Stimulated activated CD4-positive, alpha-beta T cell treated with anti-CD3 and anti-CD28 coated beads, Interleukin-1b, Interleukin-23, amount 100 ng/mL, for 1 hour (primary cell): ENCODE data around the gene DNAJC21.
"Not testable (repeated sequence)": the region's sequence is repeated elsewhere in the genome, so short reads cannot be mapped to it uniquely, and the experiment has no call there.

ENCODE experiments used
- DNase-seq, 2 donors: peaks; one replicate each; pipeline ENCODE4 v3.0.0-alpha.2; 2020; ENCODE audit warnings: low read depth in 2 of 2

The DNAJC21 gene

DNA sequence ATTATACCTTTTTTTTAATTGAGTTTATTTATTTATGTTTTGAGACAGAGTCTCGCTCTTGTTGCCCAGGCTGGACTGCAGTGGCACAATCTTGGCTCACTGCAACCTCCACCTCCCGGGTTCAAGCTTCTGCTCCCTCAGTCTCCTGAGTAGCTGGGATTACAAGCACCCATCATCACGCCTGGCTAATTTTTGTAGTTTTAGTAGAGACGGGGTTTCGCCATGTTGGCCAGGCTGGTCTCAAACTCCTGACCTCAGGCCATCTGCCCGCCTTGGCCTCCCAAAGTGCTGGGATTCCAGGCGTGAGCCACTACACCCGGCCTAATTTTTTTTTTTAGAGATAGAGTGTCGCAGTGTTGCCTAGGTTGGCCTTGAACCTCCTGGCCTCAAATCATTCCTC, 6.1 kb upstream of the DNAJC21 start:
- DNase-seq = not testable (repeated sequence)

DNA sequence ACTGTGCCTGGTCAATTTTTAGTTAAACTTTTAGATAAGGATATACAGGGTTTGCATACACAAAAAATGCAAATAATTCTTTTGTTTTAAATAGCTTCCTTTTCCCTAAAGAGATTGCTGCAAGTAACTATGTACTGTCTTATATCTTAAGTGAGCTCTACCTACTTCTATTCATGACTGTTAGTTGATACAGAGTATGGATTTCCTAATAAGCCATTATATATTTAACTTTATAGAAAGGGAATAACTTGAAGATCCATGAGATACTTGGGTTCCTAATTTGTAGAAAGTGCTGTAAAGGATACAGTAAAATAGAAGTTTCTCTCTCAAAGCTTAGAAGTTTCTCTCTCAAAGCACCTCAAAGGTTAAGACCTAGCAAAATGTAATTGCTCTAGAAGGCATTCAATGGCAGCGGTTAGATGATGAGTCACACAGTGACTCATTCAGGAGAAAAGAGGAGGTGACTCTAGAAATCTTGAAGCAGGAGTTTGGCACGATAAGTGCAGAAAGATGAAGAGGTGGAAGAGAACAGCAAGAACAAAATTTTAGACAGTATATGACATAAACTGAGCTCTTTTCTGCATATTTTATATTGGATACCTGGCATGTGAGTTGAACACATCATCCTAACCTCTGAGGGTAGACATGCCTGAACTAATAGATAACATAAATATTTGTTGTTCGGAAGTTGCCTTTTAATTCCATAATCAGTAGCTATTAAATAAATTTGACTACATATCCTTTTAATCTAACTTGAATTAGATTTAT, 5.5 kb upstream of the DNAJC21 start:
- DNase-seq = no peak

DNA sequence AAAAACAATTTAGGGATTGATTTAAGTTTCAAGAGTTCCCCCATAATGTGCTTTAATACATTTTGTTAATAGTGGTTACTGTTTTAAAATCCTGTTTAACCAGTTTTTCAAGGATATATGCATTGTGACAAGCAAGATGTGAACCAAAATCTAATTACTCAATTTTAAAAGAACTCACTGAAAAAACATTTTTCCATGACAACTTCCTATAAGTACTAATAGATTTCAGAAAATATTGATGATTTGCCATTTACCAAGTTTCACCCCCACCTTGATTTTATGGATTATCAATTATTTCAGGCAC, 4.9 kb upstream of the DNAJC21 start:
- DNase-seq = no peak

DNA sequence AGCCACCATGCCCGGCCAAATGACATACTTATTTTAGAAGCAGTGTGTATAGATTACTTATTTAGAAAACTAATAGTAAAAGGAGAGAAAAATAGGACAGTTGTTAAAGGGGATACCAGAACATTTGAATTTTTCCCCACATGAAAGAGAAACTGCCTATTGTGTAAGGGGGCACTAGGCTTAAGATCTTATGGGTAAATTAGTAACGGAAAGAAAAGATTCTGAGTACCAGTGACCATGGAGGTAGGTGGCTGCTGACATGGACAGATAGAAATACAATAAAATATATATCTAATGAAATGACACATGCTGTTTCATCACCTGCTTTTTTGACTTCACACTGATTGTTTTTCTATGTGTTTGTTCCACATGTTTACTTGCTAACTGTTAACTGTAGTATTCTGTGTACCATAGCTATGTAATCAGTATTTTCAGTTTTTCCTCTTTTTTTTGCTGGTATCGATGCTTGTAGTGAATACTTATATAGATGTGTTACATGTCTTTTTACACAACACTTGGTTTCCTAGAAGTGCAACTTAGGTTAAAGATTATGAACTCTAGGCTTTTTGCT, 3.0 kb upstream of the DNAJC21 start:
- no peak for DNase-seq

DNA sequence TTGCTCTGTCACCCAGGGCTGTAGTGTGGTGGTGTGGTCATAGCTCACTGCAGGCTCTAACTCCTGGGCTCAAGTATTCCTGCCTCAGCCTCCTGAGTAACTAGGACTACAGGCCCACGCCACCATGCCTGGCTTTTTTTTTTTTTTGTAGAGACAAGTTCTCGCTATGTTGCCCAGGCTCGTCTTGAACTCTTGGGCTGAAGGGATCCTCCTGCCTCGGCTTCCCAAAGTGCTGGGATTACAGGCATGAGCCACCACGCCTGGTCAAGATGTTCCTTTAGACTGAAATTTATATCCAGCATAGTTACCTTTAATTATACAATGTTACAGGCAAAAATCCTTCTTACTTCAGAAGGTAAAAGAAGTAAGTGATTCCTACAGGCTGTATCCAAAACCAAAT, 1.6 kb upstream of the DNAJC21 start:
- DNase-seq = no peak

DNA sequence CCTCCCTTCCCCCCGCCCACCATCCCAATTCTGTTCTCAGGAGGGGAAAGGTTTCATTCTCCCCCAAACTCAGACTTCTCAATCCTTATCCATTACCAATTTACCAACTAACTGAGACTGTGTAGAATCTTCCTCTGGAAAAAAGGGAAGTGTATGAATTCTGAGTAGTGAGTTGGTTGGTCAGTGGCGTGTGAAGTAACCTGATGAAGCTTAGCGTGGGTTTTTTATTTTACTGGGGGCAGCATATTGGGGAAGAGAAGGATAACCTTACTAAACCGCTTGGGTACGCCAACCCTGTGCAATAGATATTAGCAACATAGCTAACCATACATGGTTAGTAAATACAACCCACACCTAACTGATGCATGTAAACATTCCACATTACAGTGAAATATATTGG, 1.1 kb upstream of the DNAJC21 start:
- DNase-seq = no peak

DNA sequence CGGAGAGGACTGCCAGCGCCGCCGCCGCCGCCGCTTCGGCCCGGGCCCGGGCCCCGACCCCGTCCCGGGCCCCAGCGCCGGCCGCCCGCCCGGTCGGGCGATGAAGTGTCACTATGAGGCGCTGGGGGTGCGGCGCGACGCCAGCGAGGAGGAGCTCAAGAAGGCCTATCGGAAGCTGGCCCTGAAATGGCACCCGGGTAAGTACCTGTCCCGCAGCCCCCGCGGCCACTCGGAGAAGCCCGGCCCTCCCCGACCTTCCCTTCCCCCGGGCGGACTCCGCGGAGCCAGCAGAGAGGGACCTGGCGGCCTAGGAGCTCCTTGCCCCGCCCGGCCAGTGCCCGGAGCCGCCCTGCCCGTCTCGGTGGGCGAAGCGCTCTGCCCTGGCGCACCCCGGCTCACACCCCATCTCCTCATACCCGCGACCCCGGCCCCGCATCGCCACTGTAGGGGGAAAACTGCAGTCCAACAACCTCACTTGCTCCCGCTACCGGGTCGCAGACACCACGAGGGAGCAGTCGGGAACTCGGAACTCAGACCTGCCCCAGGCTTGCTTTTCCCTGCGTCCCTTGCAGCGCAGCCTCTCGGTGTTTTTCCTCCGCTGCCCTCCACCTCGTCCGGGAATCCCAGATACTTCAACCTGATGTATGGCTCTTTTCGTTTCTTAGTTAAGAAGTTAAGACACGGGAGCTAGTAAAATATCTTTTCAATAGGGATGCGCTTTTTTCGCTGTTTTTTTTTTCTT, 532 bp downstream of the DNAJC21 start:
- peak; percentile 39 to 52 for DNase-seq

DNA sequence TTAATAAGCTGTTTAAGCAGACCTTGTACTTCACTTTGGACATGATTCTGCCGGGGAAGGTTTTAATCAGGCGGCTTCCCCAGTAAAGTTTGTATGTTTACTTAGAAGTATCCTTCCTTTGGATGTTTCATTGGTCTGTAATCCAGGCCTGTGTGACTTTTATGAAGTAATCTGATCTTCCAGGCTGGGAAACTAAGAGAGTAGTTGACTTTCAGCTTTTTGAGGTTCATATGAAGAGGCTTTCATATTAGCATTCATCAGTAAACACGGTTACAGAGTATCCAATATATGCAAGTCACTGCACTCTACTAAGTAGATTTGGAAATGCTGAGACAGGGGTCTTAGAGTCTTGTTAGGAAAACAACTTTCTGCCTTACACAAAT, 1.1 kb downstream of the DNAJC21 start:
- DNase-seq = no peak

DNA sequence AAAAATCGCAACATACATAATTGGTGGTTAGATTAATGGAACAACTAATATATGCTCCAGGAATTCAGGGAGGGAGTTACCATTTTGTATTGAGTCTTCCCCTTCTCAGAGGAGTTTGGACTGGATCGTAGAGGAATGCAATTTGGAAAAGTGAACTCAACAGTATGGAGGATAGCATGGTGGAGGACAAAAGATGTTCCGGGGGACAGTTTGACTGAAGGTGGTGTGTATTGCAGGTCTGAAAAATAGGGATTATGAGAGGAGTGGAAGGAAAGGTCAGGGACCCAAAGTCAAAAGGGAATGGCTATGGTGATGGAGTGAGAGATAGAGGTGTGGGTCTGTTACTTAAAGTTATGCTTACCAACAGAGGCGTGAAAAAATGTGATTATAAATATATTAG, 1.5 kb downstream of the DNAJC21 start:
- no peak for DNase-seq

DNA sequence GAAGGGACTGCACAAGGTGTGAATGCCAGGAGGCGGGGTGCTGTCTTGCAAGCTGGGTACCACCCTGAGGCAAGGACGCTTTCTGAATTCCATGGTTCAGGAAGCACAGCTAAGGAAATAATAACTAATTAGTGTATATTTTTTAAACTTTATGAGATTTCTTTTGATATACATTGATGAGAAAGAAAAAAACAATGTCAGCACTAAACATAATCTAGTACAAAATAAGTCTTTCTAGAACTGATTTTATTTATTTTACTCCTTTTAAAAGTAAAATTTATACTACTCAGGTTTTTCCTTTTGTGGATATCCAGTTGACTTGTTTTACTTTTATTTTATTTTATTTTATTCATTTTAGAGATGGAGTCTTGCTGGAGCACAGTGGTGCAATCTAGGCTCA, 3.6 kb downstream of the DNAJC21 start:
- DNase-seq = no peak

DNA sequence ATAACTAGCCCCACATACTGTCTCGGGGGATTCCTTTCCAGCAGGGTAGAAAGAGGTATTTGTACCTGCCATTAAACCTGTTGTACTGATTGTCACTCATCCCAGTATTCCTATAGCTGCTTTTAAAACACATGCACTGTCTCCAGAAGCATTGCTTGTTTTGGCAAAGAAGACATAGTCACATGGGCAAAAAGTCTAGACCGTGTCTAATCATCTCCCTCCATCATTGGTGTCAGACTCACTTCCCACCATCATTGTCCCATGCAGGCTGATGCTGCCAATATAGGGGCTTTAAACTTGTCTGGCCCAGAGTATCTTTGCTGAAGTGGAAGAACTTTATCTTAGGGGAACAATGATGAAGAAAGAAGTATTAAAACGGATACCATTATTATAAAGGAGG, 12.6 kb downstream of the DNAJC21 start:
- DNase-seq = no peak

DNA sequence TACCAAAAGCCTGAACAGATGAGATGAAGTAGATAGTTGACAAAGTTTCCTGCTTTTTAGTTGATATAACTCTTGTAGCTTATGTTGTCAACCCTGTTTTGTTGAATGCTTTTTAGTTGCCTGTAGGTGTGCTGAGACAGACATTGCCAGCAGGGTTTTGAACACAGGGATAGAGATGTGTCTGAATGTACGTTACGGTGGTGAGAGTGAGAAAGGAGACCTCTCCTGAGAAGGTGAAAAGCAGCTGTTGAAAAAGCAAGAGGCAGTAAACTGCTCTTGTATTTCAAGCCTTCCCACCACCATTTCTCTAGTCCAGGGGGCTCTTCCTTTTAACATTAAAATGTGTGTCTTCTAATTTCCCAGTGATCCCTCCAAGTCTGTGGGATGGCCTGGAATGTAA, 14.7 kb downstream of the DNAJC21 start:
- DNase-seq = no peak

DNA sequence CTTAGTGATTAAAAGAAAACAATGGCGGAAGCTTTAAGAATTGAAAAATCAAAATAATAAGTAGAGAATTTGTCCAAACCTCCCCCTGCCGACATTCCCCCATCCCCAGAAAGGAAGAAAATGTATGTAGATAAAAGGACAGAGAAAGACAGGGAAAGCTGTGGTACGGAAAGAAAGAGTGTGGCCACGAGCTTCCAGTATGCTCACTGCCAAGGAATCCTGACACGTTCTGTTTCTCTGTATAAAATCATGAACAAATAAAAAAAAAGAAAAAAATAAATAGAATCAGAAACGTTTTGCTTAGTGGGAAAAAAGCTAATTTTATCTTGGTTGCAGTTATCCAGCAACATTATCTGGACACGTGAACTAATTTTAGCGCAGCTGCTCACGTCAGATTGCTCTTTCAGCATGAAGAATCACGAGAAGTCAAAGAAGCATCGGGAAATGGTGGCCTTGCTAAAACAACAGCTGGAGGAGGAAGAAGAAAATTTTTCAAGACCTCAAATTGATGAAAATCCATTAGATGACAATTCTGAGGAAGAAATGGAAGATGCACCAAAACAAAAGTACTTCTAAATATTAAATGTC, 15.2 kb downstream of the DNAJC21 start:
- DNase-seq = no peak

DNA sequence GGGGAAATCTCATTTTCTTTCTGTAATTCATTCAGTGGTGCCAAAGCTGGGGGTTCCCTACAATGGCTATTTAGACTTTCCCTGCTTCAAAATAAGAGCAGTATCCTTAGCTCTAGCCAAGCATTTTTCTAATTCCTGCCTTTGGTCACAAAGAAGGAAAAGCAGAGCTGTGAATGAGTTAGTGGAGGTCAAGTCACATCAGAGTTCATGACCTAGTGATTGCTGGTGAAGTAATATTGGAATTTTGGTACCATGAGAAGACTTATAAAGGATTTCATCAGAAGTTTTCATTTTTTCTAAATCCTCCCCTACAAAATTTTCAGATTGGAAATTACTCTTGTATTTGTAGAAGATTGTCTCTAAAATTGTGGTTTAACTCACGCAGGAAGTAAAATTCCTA, 28.0 kb downstream of the DNAJC21 start:
- DNase-seq = no peak

DNA sequence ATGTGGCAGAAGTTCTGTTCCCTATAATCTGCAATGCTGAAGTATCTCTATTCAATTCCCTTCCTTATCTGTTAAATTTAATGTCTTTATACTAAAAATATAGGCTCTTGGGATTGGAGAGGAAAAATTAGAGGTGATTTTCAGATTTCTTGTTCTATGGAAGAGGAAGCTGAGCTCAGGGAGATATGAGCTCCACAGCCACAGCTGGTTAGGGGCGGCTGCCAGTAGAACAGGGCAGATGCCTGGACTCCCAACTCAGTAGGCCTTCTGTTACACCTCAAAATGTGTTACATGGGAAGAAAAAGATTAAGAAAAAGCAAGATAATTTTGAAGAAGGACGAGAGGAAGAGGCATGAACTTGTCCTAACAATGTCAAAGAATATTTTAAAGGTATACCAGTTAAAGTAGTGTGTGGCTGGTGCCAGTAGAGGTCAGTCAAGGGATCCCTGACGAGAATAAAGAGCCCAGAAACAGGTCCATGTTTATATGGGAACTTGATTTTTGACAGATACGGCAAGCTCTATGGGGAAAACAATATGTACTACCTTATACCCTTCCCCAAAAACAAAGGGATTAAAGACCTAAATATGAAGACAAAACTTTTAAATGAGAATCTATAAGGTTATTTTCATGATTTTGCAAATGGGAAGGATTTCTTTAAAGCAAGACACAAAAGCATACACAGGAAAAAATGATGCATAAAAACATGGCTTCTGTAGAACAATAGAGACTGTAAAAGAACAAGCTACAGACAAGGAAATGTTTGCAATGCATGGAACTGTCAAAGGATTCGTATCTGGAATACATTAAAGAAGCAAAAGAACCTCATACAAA, 28.7 kb downstream of the DNAJC21 start:
- no peak for DNase-seq

DNA sequence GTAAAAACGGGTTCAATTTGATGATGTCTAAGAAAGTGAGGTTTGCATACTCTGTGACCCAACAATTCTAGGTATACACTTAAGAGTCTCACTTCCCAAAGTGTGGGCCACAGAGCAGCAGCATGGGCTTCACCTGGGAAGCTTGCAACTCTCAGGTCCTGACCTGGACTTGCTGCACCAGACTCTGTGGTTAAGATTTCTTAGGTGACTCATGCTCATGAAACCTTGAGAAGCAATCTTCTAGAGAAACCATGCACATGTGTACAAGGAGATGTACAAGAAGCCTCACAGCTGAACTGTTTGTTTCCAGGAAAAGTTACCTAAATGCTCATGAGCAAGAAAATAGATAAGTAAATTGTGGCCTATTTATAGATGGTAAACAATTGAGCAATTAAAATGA, 30.0 kb downstream of the DNAJC21 start:
- no peak for DNase-seq

DNA sequence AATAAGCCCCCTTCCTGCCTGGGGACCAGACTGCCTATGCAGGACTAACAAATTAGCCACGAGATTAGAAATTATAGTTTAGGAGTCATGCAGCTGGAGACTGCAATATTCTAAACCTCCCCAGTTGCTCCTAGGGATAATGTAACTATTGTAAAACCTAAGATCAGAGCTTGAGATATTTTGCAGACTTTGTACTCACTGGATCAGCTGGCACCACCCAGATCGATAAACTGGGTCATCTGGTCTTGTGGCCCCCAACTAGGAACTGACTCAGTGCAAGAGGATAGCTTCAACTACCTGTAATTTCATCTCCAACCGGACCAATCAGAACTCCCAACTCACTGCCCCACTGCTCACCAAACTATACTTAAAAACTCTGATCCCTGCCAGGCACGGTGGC, 38.2 kb downstream of the DNAJC21 start:
- DNase-seq = no peak

DNA sequence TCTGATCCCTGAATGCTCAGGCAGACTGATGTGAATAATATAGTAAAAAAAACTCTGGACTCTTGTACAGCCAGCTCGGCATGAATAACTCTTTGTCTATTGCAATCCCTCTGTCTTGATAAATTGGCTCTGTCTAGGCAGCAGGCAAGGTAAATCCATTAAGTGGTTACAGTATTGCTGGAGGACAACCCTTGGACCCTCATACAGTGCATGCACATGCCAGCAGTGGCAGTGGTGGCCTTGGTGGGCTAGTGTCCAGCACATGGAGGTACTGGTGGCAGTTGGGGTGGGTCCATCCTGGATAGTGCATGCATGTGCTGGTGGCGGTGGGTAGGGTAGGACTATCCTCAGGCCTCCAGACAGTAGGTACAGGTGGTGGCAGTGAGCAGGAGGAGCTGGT, 38.9 kb downstream of the DNAJC21 start:
- no peak for DNase-seq

DNA sequence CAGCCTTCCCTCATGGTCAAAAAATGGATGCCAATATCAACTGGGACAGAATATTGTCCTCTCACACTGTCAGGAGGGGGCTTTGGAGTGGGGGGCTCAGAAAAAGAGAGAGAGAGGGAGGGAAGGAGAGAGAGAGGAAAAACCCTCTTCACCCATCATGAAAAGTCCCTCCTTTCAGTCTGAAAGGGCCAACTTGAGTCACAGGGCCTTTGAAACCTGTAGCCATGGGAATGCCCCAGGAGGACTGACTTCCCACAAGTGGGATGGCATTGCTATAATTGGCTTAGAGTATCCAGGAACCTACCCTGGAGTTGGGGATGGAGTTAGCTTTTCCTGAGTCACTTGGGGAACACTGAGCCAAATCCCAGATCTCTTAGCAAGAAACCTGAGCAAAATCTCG, 41.2 kb downstream of the DNAJC21 start:
- DNase-seq = no peak

DNA sequence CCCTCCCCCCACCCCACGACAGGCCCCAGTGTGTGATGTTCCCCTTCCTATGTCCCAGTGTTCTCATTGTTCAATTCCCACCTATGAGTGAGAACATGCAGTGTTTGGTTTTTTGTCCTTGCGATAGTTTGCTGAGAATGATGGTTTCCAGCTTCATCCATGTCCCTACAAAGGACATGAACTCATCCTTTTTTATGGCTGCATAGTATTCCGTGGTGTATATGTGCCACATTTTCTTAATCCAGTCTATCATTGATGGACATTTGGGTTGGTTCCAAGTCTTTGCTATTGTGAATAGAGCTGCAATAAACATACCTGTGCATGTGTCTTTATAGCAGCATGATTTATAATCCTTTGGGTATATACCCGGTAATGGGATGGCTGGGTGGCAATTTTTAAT, 42.3 kb downstream of the DNAJC21 start:
- not testable (repeated sequence) for DNase-seq

DNA sequence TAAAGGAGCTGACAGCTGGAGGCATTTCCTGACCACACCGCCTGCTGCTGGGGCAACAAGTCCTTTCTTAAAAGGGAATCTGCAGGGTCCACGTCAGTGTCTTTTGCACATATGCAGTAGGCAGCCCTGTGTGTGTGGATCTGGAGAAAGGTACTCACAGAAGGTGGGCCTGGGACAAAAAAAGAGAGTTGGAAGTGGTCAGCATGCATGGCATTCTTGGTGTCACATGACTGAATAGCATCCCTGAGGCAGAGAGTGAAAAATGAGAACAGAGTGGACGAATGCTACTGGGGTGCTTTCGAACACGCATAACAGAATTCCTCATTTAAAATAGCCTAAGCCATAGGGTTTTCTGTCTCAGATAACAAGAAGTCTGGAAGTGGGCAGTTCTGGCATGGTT, 47.0 kb downstream of the DNAJC21 start:
- no peak for DNase-seq

DNA sequence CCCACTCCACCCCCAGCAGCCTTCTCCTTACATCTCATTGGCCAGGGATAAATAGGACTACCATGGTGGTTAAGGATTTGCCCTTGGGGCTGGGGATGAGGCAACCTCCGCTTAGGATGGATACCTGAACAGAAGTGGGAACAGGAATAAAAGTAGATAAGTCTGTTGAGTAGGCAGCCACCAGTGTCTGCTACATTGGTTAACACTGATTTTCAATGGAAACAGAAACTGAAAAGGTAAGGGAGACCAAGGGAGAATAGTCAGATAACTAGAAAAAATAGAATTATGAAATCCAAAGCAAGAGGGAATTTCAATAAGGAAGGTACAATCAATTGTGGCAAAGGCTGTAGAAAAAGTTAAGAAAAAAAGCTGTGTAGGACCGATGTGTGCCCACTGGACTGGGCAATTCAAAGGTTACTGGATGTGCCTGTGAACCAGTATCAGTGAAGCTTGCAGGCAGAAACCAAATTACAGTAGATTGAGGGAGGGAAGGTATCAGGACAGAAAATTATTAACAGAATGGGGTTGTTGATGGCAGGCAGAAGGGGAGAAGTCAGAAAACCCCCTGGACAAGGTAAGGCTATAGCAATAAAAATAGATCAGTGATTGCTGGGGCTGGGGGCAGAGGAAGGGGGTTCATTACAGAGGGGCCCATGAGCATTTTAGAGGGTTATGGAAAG, 48.7 kb downstream of the DNAJC21 start:
- DNase-seq = no peak
